Measurements from ENCODE around the gene ARHGEF39. TPM values are rescaled to one million over a fixed set of nuclear protein-coding genes. Genes with fewer than 3 reads are reported as not detected.

Gene ARHGEF39
- total and polyA plus RNA-seq, 8 donors, result 0.20 to 2.0 (median 1.0) TPM

DNA sequence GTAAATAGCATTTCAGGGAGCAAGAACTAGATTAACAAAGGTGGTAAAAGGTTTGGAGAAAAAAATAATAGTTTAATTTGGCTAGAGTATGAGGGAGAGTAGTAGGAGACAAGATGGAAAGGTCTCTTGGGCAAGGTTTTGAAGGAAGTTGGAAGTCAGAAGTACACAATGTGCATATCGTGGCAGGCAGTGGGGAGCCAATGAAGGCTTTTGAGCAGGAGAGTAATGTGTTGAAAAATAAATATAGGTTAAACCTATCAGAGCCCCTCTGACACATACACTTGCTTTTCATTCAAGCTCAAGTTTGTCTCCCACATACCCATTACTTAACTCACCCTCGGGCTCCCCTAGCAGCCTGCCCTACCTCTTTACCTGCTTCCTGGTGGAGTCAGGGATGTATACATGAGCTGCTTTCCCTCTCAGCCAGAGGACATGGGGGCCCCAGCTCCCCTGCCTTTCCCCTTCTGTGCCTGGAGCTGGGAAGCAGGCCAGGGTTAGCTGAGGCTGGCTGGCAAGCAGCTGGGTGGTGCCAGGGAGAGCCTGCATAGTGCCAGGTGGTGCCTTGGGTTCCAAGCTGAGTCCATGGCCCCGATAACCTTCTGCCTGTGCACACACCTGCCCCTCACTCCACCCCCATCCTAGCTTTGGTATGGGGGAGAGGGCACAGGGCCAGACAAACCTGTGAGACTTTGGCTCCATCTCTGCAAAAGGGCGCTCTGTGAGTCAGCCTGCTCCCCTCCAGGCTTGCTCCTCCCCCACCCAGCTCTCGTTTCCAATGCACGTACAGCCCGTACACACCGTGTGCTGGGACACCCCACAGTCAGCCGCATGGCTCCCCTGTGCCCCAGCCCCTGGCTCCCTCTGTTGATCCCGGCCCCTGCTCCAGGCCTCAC is 8.4 kb upstream of the ARHGEF39 start, which contains the start of gene CA9:
TSS of gene CA9 (plus strand) at position 797 of the 893 bp plus-strand sequence. CDS start at position 829, 32 bp downstream.
- FAIRE-seq (no peak), DNase-seq (peak; percentile 72 to 93 (median 80)), ATAC-seq (peak; percentile 74 to 80 (median 78))
- intact Hi-C loops (cut with DNase I), result no loop called here
- Histone ChIP-seq H3K9me3 (no peaks in the 10 kb centered on the region), H3K36me3 (no peaks in the 10 kb centered on the region), H3K4me3 (peak within 1 kb of the TSS in 1 of 4 donors; percentile 7), H3K27ac (peak within 1 kb of the TSS in 3 of 4 donors; percentile 17 to 76 (median 61)), H3K27me3 (no peaks in the 10 kb centered on the region), H3K4me1 (peaks cover 23 to 38% (median 38%) of the 10 kb centered on the region in 3 donors)
- WGBS, 2 donors, result 6 to 14% methylated on average over 10 of the region's 10 CpGs
- TF ChIP-seq, protein P1, sequence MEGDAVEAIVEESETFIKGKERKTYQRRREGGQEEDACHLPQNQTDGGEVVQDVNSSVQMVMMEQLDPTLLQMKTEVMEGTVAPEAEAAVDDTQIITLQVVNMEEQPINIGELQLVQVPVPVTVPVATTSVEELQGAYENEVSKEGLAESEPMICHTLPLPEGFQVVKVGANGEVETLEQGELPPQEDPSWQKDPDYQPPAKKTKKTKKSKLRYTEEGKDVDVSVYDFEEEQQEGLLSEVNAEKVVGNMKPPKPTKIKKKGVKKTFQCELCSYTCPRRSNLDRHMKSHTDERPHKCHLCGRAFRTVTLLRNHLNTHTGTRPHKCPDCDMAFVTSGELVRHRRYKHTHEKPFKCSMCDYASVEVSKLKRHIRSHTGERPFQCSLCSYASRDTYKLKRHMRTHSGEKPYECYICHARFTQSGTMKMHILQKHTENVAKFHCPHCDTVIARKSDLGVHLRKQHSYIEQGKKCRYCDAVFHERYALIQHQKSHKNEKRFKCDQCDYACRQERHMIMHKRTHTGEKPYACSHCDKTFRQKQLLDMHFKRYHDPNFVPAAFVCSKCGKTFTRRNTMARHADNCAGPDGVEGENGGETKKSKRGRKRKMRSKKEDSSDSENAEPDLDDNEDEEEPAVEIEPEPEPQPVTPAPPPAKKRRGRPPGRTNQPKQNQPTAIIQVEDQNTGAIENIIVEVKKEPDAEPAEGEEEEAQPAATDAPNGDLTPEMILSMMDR (IDR thresholded peaks at IDR 0.05), result no peak

DNA sequence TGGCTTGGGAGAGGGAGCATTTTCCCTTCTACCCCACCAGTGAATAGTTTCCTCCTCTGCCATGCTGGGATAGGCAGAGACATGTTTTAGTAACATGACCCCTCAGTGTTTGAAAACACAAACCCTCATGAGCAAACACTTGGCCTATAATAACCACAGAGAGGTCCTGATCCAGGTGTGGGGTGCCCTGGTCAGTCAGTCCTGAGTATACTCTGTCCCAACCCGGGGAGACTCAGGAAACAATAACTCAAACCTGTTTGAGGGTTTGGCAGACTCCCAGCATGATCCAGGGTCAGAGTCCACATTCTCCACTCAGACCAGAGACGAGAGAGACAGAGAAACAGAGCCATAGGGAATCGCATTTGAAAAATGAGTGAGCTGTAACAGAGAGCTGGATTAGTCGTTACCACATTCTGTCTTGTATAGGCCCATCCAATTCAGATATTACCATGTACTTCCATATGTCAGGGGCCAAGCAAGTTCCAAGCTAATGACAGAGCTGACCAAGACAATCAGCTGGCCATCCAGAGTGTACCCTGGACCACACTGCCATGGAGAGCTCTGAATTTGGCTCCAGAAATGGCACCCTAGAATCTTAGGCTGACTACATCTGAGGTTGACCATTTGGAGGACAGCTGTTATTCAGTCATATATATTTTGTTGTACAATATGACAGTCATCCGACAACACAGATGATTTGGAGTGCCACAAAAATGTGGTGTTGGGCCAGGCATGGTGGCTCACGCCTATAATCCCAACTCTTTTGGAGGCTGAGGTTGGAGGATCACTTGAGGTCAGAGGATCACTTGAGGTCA is 4.5 kb upstream of the ARHGEF39 start:
- no peaks in the 10 kb centered on the region for H3K27me3 ChIP-seq
- FAIRE-seq (no peak), ATAC-seq (peak; percentile 63 to 79 (median 78)), DNase-seq (peak in 4 of 6 donors; percentile 78 to 88 (median 84))
- H3K27ac ChIP-seq, result peak overlapping the region; percentile 29 to 90 (median 74)
- H3K9me3 ChIP-seq, result no peaks in the 10 kb centered on the region
- no peaks in the 10 kb centered on the region for H3K36me3 ChIP-seq
- TF ChIP-seq, protein P1 (IDR thresholded peaks at IDR 0.05), result no peak
- intact Hi-C loops (cut with DNase I), result no loop called here
- 35 to 37% methylated on average over 6 of the region's 6 CpGs for WGBS, 2 donors
- no peak overlapping the region for H3K4me3 ChIP-seq
- peaks cover 33 to 42% (median 42%) of the 10 kb centered on the region in 3 donors for H3K4me1 ChIP-seq

DNA sequence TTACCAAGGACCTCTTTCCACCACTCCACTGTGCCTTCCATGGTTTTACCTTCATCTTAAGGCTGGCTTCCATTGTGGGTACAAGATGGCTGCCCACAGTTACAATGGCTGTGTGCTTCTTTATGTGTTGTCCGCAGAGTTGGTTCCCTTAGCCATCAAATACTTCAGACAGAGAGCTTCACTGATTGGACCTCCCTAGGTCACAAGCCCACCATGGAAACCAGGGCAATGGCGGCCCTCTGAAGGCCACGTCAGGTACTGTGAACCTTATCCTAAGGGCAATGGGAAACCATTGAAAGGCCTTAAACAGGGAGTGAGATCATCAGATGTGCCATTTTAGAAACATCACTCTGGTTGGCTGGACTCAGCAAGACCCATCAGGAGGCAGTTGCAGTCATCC is 2.9 kb upstream of the ARHGEF39 start:
- ATAC-seq, result no peak
- Histone ChIP-seq H3K27ac (peak overlapping the region in 2 of 4 donors; percentile 89 to 90), H3K4me1 (peaks cover 29 to 34% (median 34%) of the 10 kb centered on the region in 3 donors), H3K9me3 (no peaks in the 10 kb centered on the region), H3K27me3 (no peaks in the 10 kb centered on the region), H3K36me3 (no peaks in the 10 kb centered on the region), H3K4me3 (no peak overlapping the region)
- intact Hi-C loops (cut with DNase I), result no loop called here
- no peak for FAIRE-seq
- TF ChIP-seq, protein P1 (IDR thresholded peaks at IDR 0.05), result no peak
- DNase-seq, result no peak
- WGBS, 2 donors, result 96 to 97% methylated on average over 3 of the region's 3 CpGs

DNA sequence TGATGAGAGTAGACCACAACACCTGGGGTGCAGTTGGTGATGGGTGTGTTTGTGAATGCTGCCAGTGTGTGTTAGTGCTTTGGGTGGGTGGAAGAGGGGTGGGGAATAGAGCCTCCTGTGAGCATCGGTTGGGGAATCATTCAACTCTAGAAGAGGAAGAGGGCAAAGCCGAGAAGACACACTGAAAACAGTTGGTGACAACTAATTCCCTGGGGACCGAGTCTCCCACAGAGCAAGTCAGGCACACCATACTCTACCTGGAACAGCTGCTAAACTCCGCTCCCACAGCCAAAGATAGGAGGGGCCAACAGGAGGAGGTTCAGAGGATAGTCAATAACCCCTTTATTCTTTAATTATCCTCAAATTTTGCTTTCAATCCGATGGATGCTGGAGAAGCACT is 1.6 kb upstream of the ARHGEF39 start:
- Histone ChIP-seq H3K4me1 (peaks cover 27 to 33% (median 33%) of the 10 kb centered on the region in 3 donors), H3K36me3 (no peaks in the 10 kb centered on the region), H3K27ac (no peak overlapping the region), H3K27me3 (no peaks in the 10 kb centered on the region), H3K9me3 (no peaks in the 10 kb centered on the region), H3K4me3 (no peak overlapping the region)
- intact Hi-C loops (cut with DNase I), result no loop called here
- FAIRE-seq (no peak), ATAC-seq (no peak), DNase-seq (no peak)
- WGBS, 2 donors, result 87 to 89% methylated on average over 5 of the region's 5 CpGs
- TF ChIP-seq, protein P1 (IDR thresholded peaks at IDR 0.05), result no peak

All from pancreas (tissue), 10 donors.